ENCODE data around the gene SLC5A2.
"Not testable (repeated sequence)": the region's sequence is repeated elsewhere in the genome, so short reads cannot be mapped to it uniquely, and the experiment has no call there.

Gene SLC5A2

GRCh38 chr16:31530405-31530804 lies 47.5 kb downstream of the SLC5A2 start:
- DNase-seq, result no peak

- no peak for DNase-seq
Measured at GRCh38 chr16:31531096-31531495, 48.2 kb downstream of the SLC5A2 start.

GRCh38 chr16:31532120-31532519 lies 49.2 kb downstream of the SLC5A2 start:
- DNase-seq, result no peak

- DNase-seq, result no peak
Measured at GRCh38 chr16:31532896-31533295, 50.0 kb downstream of the SLC5A2 start.

GRCh38 chr16:31535737-31536136 lies 52.8 kb downstream of the SLC5A2 start:
- no peak for DNase-seq

GRCh38 chr16:31536804-31537361 lies 54.0 kb downstream of the SLC5A2 start:
- no peak for DNase-seq

GRCh38 chr16:31537362-31538242 lies 54.7 kb downstream of the SLC5A2 start:
- DNase-seq, result no peak

- not testable (repeated sequence) for DNase-seq
Measured at GRCh38 chr16:31538243-31538598, 55.3 kb downstream of the SLC5A2 start.

- not testable (repeated sequence) for DNase-seq
Measured at GRCh38 chr16:31539762-31540161, 56.8 kb downstream of the SLC5A2 start.

Data from midbrain (tissue), 1 donor.